ENCODE results near the gene USH1C.

The USH1C gene

GRCh38 chr11:17548444-17548843 lies 4.2 kb upstream of the USH1C start:
- TF ChIP-seq ISL1 (CRISPR knock-in tag; IDR thresholded peaks at IDR 0.05) (no peak), CREB5 (CRISPR knock-in tag; IDR thresholded peaks at IDR 0.05; ENCODE audit: low read depth) (no peak), CSDC2 (CRISPR knock-in tag; IDR thresholded peaks at IDR 0.05) (no peak), ZNF70 (CRISPR knock-in tag; IDR thresholded peaks at IDR 0.05) (no peak), ESRRG (CRISPR knock-in tag; IDR thresholded peaks at IDR 0.05) (no peak), TOX (CRISPR knock-in tag; IDR thresholded peaks at IDR 0.05; ENCODE audit: borderline replicate concordance) (no peak), ZC3H10 (CRISPR knock-in tag; IDR thresholded peaks at IDR 0.05) (no peak), CSRNP3 (CRISPR knock-in tag; IDR thresholded peaks at IDR 0.05) (no peak), SNAI2 (CRISPR knock-in tag; IDR thresholded peaks at IDR 0.05) (no peak), OSR1 (CRISPR knock-in tag; IDR thresholded peaks at IDR 0.05) (no peak), POU6F1 (CRISPR knock-in tag; IDR thresholded peaks at IDR 0.05; ENCODE audit: borderline replicate concordance, low read depth) (no peak)
- peak; percentile 48 for ATAC-seq

- TF ChIP-seq ISL1 (CRISPR knock-in tag; IDR thresholded peaks at IDR 0.05) (no peak), ARNTL (CRISPR knock-in tag; IDR thresholded peaks at IDR 0.05; ENCODE audit: borderline replicate concordance, low read depth) (no peak), TOX (CRISPR knock-in tag; IDR thresholded peaks at IDR 0.05; ENCODE audit: borderline replicate concordance) (no peak), POU6F1 (CRISPR knock-in tag; IDR thresholded peaks at IDR 0.05; ENCODE audit: borderline replicate concordance, low read depth) (no peak), PATZ1 (CRISPR knock-in tag; IDR thresholded peaks at IDR 0.05; ENCODE audit: borderline replicate concordance) (no peak), PPARA (CRISPR knock-in tag; IDR thresholded peaks at IDR 0.05; ENCODE audit: borderline replicate concordance) (no peak), CSRNP3 (CRISPR knock-in tag; IDR thresholded peaks at IDR 0.05) (no peak), TCF4 (CRISPR knock-in tag; IDR thresholded peaks at IDR 0.05; ENCODE audit: borderline replicate concordance) (no peak), GLIS3 (CRISPR knock-in tag; IDR thresholded peaks at IDR 0.05) (no peak), OSR1 (CRISPR knock-in tag; IDR thresholded peaks at IDR 0.05) (no peak), RARB (CRISPR knock-in tag; IDR thresholded peaks at IDR 0.05) (no peak), SNAI2 (CRISPR knock-in tag; IDR thresholded peaks at IDR 0.05) (no peak), ZFP3 (CRISPR knock-in tag; IDR thresholded peaks at IDR 0.05) (no peak), ESRRG (CRISPR knock-in tag; IDR thresholded peaks at IDR 0.05) (no peak), ZFP30 (CRISPR knock-in tag; IDR thresholded peaks at IDR 0.05) (no peak), TSHZ2 (CRISPR knock-in tag; IDR thresholded peaks at IDR 0.05) (no peak), CREB5 (CRISPR knock-in tag; IDR thresholded peaks at IDR 0.05; ENCODE audit: low read depth) (no peak)
- no peak for ATAC-seq
Measured at GRCh38 chr11:17547932-17548331, 3.7 kb upstream of the USH1C start.

Data from SK-N-SH treated with all-trans-retinoic acid at 6 μM for 48 hours (cell line).